CD4-positive, alpha-beta T cell treated with Interleukin-15 for 4 hours (primary cell): ENCODE measurements around the gene PNKD.

Experiments
- DNase-seq: peaks from one replicate; pipeline ENCODE4 v3.0.0-alpha.2; 2020; ENCODE audit warnings: low spot score

Gene PNKD

DNA sequence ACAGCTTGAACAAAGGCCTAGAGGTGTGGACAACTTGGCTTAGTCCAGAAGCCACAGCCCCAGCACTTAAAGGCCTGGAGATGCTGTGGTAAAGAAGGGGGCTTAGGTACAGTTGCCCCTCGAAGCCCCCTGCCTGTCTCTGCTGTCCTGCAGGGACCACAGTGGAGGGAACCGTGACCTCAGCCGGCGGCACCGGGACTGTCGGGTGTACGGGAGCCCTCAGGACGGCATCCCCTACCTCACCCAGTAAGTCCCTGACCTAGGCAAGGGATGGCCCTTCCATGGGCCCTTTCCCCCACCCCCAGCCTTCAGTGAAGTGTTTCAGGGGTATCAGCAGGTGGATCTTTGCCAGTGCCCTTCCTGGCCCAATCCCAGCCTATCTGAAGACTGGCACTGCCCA lies 71.1 kb downstream of the PNKD start:
- DNase-seq: no peak

DNA sequence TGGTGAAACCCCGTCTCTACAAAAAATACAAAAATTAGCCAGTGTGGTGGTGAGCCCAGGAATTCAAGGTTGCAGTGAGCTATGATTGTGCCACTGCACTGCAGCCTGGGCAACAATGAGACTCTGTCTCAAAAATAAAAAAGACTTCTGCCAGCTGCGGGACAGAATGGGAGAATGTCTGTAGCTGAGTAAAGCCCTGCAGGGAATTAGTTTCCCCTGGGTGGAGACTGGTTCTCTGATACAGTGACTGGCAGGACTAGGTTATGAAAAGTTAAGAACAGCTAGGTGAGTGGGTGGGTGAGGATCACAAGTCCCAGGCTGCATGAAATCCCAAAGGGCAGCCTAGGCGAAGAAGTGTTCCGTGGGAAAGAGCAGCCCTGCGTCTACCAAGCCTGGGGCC lies 72.5 kb downstream of the PNKD start:
- DNase-seq: no peak

DNA sequence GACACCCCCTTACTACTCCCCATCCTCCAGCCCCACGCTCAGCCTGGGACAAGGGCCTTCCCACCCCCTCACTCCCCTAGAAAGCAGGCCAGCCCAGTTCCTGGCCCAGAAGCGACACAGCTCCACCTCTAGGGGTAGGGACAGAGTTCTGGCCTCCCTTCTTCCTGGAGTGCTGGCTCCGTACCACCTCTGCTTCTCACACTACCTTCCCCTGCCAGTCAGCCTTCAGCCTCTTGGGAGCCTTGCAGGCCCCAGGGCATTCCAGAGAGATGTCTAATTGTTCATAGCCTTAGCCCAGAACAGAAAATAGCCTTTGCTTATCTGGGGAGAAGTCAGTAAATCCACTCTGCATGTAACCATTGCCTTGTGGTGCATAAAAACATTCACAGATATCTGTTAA lies 73.3 kb downstream of the PNKD start:
- DNase-seq: no peak

DNA sequence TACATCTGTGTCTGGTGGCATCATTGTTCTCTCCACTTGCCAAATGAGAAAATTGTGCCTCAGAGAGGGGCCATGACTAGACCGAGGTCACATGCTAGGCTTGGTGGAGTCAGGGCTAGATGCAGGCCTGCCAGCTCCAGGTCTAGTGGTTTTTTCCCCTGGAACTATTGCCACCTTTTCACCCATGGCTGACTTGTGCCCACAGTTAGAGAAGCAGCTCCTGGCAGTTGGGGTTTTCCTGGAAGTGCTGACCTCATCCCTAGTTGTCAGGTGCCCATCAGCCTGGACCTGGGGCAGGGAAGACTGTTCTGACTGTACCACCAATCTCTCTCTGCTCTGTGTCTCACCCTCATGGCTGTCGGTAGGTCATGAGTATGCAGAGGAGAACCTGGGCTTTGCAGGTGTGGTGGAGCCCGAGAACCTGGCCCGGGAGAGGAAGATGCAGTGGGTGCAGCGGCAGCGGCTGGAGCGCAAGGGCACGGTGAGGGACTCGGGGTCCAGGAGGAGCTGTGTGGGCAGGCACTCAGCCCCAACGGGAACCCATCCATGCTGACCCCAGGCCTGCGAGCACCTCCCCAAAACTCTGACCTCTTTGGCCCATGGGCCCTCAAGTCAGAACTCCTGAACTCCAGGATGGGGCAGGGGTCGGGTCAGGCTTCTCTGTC lies 73.9 kb downstream of the PNKD start:
- no peak for DNase-seq

DNA sequence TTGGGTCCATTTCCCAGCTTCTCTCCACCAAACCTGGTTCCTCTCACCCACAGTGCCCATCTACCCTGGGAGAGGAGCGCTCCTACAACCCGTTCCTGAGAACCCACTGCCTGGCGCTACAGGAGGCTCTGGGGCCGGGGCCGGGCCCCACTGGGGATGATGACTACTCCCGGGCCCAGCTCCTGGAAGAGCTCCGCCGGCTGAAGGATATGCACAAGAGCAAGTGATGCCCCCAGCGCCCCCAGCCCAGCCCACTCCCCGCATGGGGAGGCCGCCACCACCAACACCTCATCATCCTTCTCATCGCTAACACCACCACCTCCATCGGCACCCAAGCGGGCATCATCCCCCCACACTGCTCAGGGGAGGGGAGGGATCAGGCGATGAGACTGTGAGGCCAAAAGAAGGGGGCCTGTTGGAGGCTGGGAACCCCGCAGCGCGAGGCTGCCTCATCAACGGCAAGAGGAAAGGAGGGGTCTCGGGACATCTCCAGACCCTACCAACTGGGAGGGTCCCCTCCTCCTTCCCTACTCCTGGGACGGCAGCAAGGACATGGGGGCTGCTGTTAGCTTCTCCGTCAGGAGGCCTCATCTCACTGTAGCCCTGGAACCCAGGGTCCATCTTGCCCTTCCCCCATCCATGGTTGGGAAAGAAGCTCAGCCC lies 74.6 kb downstream of the PNKD start:
- no peak for DNase-seq

DNA sequence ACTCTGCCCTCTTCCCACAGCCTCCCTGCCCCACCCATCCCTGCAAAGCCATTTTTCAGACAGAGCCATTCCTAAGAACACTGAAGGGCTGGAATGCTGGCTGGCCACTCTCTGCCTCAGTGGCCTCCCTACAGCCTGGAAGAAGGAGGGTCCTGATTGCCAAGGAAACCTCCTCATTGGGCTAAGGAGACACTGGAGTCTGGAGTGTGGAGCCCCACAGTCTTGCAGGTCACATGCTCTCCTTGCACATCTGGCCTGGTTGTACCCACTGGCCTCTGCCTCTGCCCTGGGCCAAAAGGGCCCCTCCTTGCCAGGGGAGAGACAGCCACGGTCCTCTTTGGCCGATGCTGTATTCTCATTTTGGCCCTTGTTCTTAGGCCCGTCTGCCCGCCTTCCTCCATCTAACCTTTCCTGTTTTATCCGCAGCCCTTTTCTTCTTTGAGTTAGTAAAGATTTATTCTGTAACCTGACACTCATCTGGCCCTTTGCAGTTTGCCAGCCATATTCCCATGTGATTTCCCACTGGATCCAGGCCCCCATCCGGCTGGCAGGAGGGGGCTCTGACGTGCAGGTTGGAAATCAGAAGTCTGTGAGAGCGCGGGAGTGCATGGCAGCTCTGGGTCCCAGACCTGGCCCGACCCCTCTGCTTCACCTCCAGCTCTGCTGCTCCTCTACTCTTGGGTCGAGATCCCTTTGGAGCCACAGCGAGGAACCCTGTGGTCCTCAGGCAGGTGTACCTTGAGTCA lies 75.3 kb downstream of the PNKD start:
- DNase-seq: no peak

DNA sequence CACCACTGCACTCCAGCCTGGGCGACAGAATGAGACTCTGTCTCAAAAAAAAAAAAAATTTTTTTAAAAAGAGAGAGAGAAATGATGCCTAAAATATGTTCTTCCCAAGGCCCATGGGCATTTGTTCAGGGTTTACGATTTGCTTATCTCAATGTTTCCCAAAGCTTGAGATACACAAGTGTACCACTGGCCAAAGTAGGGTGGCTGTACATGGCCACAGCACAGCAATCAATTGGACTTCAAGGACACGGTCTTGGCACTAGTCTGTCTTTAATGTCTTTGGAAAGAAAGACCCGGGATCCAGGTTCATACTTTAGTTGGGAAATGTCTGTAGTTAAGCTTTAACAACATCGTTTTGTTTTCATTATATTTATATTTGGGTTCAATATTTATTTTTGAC lies 76.9 kb downstream of the PNKD start:
- no peak for DNase-seq

DNA sequence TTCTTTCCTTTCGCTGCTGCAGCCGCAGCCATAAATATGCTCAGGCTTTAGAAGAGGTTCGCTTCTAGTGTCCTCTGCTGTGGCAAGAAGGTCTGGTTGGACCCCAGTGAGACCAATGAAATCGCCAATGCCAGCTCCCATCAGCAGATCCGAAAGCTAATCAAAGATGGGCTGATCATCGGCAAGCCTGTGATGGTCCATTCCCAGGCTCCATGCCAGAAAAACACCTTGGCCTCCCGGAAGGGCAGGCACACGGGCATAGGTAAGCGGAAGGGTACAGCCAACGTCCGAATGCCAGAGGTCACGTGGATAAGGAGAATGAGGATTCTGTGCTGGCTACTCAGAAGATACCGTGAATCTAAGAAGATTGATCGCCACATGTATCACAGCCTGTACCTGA lies 83.7 kb downstream of the PNKD start:
- DNase-seq: no peak

DNA sequence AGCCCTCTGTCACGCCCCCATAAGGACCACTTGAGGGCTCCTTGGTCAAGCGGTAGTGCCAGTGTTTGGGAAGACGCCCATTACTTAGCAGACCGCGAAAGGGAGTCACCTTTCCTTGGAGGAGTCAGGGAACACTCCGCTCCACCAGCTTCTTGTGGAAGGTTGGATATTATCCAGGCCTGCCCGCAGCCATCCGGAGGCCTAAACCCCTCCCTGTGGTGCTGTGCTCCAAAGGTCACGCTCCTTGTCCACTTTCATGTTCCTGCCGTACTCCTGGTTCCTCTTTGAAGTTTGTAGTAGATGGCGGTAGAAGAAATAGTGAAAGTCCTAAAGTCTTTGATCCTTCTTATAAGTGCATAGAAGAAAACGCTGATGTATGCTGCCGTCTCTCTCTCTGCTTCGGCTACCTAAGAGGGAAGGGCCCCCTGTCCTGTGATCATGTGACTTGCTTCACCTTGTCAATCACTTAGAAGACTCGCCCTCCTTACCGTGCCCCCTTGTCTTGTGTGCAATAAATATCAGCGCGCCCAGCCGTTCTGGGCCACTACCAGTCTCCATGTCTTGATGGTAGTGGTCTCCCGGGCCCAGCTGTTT lies 84.6 kb downstream of the PNKD start:
- no peak for DNase-seq

DNA sequence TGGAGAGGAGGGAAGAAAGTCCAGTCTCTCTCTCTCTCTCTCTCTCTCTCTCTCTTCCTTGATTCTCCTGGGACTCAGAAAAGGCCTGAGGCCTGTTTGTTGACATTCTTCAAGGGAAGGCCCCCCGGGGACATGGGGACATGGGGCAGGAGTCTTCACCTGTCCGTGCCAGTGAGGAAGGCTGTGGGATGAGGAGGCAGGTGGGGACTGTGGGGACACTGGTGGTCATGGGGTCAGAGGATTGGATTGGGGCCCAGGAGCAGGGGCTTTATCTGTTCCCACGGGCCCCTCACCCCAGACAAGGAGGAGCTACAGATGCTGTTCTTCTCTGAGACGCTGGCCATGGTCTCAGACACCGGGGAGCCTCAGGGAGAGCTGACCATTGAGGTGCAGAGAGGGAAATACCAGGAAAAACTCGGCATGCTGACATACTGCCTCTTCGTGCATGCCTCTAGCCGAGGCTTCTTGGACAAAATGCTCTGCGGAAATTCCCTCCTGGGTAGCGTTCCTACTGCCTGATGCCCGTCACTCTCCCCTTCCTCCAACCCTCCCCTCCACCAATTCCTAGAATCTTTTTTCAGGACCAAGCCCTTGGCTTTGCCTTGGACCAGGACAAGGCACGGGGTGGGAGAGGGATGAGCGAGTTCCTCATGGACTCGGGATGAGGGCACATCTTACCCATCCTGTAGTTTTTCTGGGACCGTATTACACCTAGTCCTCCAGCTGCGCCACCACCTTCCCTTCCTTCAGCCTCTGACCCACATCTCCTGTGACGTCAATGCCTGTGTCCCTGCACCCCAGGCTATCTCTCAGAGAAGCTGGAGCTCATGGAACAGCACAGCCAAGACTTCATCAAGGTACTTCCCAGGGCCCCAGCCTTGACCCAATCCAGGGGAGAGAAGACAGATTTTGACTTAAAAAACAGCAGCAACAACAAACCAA lies 87.2 kb downstream of the PNKD start:
- DNase-seq: no peak

DNA sequence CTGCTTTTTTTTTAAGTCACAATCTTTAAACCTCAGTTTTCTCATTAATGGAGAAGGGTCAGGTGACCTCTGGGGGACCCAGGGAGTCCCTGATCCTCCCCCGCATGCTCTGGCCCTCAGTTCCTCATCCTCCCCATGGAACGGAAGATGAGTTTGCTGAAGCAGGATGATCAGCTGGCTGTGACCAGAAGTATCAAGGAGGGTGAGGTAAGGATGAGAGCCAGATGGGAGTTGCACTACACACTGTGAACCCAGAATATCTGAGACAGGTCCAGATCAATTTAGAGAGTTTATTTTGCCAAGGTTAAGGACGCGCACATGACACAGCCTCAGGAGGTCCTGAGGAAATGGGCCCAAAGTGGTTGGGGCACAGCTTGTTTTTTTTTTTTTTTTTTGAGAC lies 90.1 kb downstream of the PNKD start:
- no peak for DNase-seq

DNA sequence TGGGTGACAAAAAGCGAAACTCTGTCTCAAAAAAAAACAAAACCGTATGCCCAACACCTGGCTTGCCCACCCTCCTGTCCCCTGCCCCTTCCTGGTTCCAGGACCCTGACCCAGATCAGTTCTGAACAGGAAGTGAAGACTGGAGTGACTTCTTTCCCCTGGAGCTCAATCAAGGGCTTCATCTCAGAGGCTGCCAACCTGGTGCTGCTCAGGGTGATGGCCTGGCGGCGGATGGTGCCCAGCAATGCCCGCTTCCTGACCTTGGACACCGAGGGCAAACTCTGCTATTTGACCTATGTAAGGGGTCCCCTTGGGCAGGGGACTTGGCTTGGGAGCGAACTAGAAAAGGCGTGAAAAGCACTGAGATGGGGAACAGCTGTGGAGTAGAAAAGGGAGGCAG lies 92.3 kb downstream of the PNKD start:
- DNase-seq: no peak

DNA sequence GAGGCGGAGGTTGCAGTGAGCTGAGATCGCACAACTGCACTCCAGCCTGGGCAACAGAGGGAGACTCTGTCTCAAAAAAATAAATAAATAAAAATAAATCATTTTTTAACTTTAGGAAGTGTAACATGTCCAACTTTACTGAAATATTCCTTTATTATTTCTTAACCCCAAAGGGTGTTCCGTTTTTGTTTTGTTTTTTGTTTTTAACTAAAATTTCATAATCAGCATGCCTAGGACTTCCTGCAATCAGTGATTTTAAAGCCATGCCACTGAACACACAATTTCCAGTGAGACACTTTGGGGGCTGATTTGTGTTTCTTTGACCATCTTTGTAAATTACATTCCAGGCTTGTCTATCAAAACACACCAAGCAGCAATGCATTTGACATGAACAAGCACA lies 93.4 kb downstream of the PNKD start:
- no peak for DNase-seq

DNA sequence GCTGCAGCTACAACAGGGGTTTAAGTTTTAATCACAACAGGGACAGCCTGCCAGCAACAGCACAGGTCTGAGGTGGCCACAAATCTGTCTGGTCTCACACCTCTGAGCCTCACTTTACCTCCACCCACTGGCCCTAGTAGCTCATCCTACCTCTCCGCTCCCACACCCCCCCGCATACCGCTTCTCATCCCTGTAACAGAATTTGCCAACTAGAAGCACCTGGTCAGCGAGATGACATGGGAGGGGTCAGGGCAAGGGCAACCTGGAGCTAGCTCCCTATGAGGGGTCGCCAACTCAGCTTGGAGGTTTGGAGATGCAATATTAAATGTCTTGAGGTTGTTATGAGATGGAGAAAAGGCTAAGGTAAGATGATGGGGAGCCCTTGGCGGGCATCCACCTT lies 93.9 kb downstream of the PNKD start:
- no peak for DNase-seq

DNA sequence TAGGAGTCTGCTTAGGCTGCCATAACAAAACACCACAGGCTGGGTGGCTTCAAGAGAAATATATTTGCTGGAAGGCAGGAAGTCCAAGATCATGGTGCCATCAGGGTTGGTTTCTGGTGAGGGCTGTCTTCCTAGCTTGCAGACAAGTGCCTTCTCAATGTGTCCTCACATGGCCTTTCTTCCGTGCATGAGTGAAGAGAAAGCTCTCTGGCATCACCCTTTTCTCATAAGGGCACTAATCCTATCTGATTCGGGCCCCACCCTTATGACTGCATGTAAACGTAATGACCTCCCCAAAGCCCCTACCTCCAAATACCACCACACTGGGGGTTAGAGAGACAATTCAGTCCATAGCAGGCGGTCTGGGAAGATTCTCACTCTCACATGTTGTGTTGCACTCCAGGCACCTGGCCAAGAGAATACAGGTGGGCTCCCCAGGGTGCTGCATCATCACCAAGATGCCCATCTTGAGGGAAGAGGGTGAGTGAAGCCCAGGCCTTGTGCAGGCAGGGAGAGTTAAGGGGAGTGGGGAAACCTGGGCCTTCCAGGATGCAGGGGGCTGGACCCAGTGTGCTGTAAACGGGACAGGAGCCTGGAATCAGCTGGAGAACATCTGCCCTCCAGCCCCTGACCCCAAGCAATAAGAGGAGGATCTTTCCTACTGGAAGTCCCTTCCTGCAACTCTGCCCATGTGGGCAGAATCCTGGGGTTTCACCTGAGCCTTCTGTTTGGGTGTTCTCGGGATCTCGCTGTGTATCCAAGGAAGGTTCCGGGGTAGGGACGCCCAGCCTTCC lies 96.5 kb downstream of the PNKD start:
- DNase-seq: no peak

DNA sequence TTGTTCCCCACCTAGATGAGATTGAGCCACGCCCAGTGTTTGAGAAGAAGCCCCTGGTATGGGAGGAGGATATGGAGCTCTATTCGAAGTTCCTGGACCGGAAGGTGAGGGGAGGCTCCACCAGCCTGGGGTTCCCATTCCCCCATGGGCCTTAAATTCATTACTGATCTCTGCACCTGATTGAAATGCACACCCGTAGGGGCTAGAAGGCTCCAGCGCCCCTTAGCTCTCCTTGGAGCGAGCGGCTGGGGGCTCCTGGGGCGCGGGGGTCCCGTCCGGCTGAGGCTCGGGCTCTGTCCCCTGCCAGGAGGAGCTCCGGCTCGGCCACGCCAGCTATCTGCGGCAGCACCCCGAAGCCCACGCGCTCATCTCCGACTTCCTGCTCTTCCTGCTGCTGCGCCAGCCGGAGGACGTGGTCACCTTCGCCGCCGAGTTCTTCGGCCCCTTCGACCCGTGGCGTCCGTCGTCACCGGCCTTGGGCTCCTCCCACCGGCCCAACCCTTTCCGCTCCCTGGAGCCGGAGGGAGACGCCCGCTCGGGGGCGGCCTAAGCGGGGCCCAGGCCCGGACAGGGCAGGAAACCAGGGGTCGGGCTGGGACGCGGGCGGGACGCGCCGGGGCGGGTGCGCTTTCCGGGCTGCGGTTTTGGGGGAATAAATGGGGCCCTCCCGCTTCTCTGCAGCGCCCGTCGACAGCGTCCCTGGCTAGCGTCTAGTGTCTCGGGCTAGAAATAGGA lies 97.3 kb downstream of the PNKD start:
- peak; percentile 69 for DNase-seq

DNA sequence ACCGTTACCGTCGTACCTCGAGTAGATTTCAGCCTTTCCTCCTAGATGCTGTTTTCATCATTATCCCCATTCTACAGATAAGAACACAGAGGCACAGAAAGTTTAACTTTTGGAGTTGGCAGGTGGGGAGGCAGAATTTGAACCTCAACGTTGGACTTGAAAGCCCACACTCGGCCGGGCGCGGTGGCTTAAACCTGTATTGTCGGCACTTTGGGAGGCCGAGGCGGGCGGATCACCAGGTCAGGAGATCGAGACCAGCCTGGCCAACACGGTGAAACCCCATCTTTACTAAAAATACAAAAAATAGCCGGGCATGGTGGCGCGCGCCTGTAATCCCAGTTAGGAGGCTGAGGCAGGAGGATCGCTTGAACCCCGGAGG lies 97.8 kb downstream of the PNKD start:
- no peak for DNase-seq

DNA sequence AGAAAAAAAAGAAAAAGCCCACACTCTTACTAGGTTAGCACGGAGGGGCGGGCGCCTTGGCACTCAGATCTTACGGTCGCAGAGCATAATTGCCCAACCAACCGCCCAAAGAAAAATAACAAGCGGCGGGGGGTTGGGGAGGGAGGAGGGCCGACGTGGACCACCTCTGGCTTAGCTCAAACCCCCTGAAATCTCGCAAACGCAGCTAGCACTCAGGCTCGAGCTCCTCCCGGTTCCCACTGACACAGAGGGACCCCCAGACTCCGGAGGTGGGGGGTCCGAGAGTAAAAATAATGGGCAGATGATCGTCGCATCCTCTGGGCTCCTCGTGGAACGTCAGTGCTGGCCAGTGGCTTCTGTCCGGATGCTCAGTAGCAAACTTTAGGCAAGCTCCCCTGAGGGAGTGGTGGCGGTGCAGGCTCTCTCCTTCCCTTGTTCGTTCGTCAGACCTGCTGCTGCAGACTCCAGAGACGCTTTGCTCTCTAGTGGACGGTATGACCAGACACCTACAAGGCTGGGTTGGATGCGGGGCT lies 98.4 kb downstream of the PNKD start:
- DNase-seq: no peak

DNA sequence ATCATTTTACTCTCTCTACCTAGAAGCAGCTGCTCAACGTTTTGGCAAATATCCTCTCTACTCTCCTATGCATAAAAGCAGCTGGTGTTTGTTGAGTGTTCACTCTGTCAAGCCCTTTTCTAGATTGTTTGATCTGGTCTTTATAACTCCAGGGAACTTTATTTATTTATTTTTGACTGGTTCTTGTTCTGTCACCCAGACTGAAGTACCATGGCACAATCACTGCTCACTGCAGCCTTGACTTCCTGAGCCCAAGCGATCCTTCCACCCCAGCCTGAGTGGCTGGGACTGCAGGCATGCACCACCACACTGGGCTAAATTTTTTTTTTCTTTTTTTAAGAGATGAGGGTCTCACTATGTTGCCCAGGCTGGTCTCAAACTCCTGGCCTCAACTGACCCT lies 99.0 kb downstream of the PNKD start:
- DNase-seq: no peak

DNA sequence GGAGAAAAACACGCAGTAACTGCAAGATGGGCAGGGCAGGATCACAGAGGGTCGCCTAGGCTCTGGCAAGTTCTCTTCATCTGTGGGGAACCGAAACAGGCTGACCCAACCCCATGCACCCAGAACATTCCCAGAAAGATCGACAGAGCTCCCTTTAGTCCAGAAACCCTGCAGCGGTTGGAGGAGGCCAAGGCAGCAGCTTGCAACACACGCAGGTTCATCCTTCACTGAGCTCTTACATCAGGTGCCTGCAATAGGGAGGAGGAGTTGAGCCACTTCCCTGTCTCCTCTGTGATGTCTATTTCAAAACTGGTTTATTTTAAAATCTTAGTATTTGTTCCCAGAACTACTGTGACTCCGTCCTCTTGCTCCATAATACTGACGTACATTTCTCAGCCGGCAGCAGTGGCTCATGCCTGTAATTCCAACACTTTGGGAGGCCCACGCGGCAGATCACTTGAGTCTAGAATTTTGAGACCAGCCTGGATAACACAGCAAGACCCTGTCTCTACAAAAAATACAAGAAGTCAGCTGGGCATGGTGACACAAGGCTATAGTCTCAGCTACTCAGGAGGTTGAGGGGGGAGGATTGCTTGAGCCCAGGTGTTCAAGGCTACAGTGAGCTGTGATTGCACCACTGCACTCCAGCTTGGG lies 100.2 kb downstream of the PNKD start:
- DNase-seq: no peak
